Neutrophil (primary cell): ENCODE results near the gene CPNE4.
A peak's percentile ranks its signal among the peaks of the same experiment; 100 is the strongest.

ENCODE experiments used
- H3K27ac ChIP-seq: fragments of 200-600 bp; sonication (generic); 2 replicates; pipeline ENCODE4 v1.5.1; 2016; ENCODE audit warnings: mild to moderate bottlenecking, moderate library complexity
- H3K27me3 ChIP-seq: fragments of 200-600 bp; sonication (generic); 2 replicates; pipeline ENCODE4 v1.6.0; 2016; ENCODE audit warnings: mild to moderate bottlenecking
- H3K36me3 ChIP-seq: fragments of 200-600 bp; sonication (generic); 2 replicates; pipeline ENCODE4 v1.5.1; 2017
- H3K4me1 ChIP-seq, 2 experiments: fragments of 200-600 bp in 1 of 2; sonication (generic) in 1 of 2; 1 replicate in 1 of 2; 2 replicates in 1 of 2; pipeline versions ENCODE4 v1.5.1 to v1.6.1; 2013 to 2016; ENCODE audit warnings: low read depth in 1 of 2, low read length in 1 of 2, mild to moderate bottlenecking in 1 of 2, moderate library complexity in 1 of 2; ENCODE audit not compliant: control insufficient read depth in 1 of 2, insufficient read depth in 1 of 2
- H3K4me3 ChIP-seq, 2 experiments: fragments of 200-600 bp in 1 of 2; sonication (generic) in 1 of 2; 1 replicate in 1 of 2; 2 replicates in 1 of 2; pipeline ENCODE4 v1.5.1; 2013 to 2016; ENCODE audit warnings: low read depth in 1 of 2, low read length in 1 of 2, mild to moderate bottlenecking in 1 of 2, moderate library complexity in 1 of 2
- H3K9me3 ChIP-seq: fragments of 200-600 bp; sonication (generic); 2 replicates; pipeline ENCODE4 v1.5.1; 2016
- CTCF ChIP-seq: fragments of 200-600 bp; sonication (generic); IDR thresholded peaks from 2 replicates; pipeline ENCODE4 v1.5.1; 2016; ENCODE audit warnings: antibody characterized with exemption

CPNE4 gene

GRCh38 chr3:131797776-131798175 is 237.0 kb downstream of the CPNE4 start:
- Histone ChIP-seq H3K36me3 (no peaks in the 10 kb centered on the region), H3K27ac (no peak overlapping the region), H3K27me3 (no peaks in the 10 kb centered on the region), H3K4me3 (no peak overlapping the region), H3K4me1 (peaks cover 20 to 23% of the 10 kb centered on the region in 2 experiments), H3K9me3 (no peaks in the 10 kb centered on the region)
- no peak for TF ChIP-seq CTCF

DNA sequence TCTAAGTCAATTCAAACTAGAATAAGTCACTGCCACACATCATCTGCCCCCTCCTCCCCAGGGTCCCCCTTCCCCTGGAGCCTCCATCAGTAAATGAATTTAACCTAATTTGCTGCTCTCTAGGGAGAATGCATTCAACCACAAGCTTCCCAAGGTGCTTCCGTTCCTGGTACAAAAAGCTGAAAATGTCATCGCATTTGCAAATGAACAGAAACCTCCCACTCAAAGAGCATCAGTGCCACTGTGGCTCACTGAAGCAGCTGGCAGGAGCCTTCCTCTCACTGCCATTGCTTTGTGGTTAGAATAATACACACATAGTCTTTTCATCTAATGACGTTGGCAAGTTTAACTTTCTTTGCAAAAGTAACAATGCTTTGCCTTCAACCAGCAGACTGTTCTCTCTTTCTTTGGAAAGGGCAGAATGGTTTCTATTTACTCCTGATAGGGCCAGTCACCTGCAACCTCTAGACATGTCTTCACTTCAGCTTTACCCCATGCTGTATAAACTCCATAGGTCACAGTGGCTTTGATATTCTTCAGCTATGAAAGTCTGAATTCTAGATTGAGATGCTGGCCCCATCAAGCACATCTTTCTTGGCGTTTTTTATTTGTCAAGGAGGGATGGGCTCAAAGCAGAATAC is 238.1 kb downstream of the CPNE4 start:
- no peak for TF ChIP-seq CTCF
- Histone ChIP-seq H3K27ac (no peak overlapping the region), H3K9me3 (no peaks in the 10 kb centered on the region), H3K4me1 (peaks cover 10 to 12% of the 10 kb centered on the region in 2 experiments), H3K4me3 (no peak overlapping the region), H3K36me3 (no peaks in the 10 kb centered on the region), H3K27me3 (no peaks in the 10 kb centered on the region)

DNA sequence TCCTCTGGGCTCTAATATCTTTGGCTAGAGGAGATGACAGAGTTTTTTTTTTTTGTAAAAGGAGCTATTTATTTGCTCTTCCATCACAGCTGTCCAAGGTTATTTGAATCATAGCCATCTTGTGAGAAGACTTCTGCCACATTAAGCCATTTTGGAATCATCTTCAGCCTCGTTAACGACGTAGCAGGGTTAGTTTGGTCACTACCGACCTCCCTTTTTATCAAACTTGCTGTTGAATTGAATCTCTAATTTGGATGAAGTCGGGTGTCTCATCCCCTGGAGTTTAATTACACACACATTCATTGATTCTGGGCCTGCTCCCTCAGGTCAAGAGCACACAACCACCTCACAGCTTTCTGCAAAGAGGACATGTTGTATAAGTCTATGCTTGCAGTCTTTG is 238.7 kb downstream of the CPNE4 start:
- Histone ChIP-seq H3K36me3 (no peaks in the 10 kb centered on the region), H3K27me3 (no peaks in the 10 kb centered on the region), H3K4me3 (no peak overlapping the region), H3K9me3 (no peaks in the 10 kb centered on the region), H3K4me1 (peaks cover 10% of the 10 kb centered on the region in 2 experiments), H3K27ac (no peak overlapping the region)
- no peak for TF ChIP-seq CTCF

GRCh38 chr3:131795390-131796090 is 239.3 kb downstream of the CPNE4 start:
- no peaks in the 10 kb centered on the region for H3K36me3 ChIP-seq
- H3K9me3 ChIP-seq: no peaks in the 10 kb centered on the region
- no peak for TF ChIP-seq CTCF
- H3K4me1 ChIP-seq: peaks cover 10% of the 10 kb centered on the region in 2 experiments
- H3K27me3 ChIP-seq: no peaks in the 10 kb centered on the region
- H3K27ac ChIP-seq: no peak overlapping the region
- H3K4me3 ChIP-seq: no peak overlapping the region

- Histone ChIP-seq H3K27me3 (no peaks in the 10 kb centered on the region), H3K4me1 (peaks cover 10% of the 10 kb centered on the region in 2 experiments), H3K27ac (no peak overlapping the region), H3K9me3 (no peaks in the 10 kb centered on the region), H3K4me3 (no peak overlapping the region), H3K36me3 (no peaks in the 10 kb centered on the region)
- TF ChIP-seq CTCF: peak; percentile 20
Measured at GRCh38 chr3:131794766-131795388, 239.9 kb downstream of the CPNE4 start.
